Measurements from ENCODE around the gene HPS4. TPM values are rescaled to one million over a fixed set of nuclear protein-coding genes. Genes with fewer than 3 reads are reported as not detected.

Gene HPS4
- total RNA-seq, 1 donor from 2014 or later, result 11.7 TPM

DNA sequence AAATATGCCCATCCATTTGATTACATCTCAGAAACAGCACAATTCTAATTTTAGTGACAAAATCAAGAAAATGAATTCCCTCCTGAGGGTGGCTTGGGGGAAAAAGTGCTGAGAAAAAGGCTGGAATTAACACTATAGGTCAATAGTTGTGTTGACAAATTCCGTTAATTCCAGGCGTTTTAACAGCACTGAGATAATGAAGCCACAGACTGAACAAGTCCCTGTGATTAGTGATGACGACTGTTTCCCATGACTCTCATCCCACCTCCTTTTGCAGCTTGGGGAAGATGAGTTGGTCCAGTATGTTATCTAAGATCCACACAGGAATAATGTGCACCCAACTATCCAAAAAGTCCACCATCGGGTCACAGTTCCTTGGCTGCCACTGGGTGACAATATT lies 12.9 kb upstream of the HPS4 start:
- peaks cover 98% of the 10 kb centered on the region for H3K36me3 ChIP-seq
- TF ChIP-seq, protein P1, sequence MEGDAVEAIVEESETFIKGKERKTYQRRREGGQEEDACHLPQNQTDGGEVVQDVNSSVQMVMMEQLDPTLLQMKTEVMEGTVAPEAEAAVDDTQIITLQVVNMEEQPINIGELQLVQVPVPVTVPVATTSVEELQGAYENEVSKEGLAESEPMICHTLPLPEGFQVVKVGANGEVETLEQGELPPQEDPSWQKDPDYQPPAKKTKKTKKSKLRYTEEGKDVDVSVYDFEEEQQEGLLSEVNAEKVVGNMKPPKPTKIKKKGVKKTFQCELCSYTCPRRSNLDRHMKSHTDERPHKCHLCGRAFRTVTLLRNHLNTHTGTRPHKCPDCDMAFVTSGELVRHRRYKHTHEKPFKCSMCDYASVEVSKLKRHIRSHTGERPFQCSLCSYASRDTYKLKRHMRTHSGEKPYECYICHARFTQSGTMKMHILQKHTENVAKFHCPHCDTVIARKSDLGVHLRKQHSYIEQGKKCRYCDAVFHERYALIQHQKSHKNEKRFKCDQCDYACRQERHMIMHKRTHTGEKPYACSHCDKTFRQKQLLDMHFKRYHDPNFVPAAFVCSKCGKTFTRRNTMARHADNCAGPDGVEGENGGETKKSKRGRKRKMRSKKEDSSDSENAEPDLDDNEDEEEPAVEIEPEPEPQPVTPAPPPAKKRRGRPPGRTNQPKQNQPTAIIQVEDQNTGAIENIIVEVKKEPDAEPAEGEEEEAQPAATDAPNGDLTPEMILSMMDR (IDR thresholded peaks at IDR 0.05; ENCODE audit: borderline replicate concordance), result no peak
- no peak for DNase-seq
- no peaks in the 10 kb centered on the region for H3K9me3 ChIP-seq (replicated peaks)
- intact Hi-C loops (cut with micrococcal nuclease), result no loop called here
- no peak overlapping the region for H3K27ac ChIP-seq (replicated peaks)
- peaks cover 21% of the 10 kb centered on the region for H3K4me1 ChIP-seq
- H3K27me3 ChIP-seq (ENCODE audit: low read depth), result no peaks in the 10 kb centered on the region
- H3K4me3 ChIP-seq, result no peak overlapping the region

DNA sequence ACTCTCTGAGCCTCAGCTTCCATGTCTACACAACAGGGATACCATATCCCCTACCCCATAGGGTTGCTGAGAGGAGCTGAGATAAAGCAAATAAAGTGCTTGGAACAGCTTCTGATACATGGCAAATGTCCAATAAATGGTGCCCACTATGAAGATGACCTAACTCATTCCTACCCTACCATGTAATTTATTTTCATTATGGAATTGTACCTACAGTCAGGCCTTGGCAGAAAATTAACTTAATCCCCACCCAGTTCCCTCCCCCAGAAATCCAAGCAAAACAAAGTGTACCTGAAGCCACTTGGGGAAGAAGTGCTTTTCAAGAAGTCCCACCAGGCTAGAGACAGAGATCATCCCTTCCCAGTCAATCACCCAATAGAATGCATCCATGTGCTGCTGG lies 10.9 kb upstream of the HPS4 start:
- Histone ChIP-seq H3K27ac (replicated peaks) (no peak overlapping the region), H3K4me1 (peaks cover 21% of the 10 kb centered on the region), H3K4me3 (no peak overlapping the region), H3K27me3 (ENCODE audit: low read depth) (no peaks in the 10 kb centered on the region), H3K9me3 (replicated peaks) (no peaks in the 10 kb centered on the region), H3K36me3 (peaks cover 96% of the 10 kb centered on the region)
- TF ChIP-seq, protein P1 (IDR thresholded peaks at IDR 0.05; ENCODE audit: borderline replicate concordance), result no peak
- intact Hi-C loops (cut with micrococcal nuclease), result no loop called here
- DNase-seq, result no peak

DNA sequence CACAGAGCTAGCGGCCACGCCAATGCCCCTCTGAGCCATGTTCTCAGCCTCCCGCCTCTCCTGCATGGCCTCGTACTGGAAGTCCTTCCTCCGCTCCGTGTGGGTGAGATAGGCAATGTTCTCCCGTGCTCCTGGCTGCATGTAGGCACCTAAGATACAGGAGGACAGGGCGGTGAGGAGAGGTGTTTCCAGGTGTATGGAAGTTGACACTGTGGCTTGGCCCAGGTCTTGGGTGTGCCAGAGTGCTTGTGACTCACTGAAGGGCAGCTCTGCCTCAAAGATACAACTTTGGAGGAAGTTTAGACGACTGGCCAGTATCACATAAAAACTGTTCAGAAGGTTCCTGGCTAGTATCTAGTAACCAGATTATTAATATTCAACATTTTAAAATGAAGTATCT lies 8.6 kb upstream of the HPS4 start:
- Histone ChIP-seq H3K27ac (replicated peaks) (no peak overlapping the region), H3K36me3 (peaks cover 96% of the 10 kb centered on the region), H3K4me3 (no peak overlapping the region), H3K27me3 (ENCODE audit: low read depth) (no peaks in the 10 kb centered on the region), H3K4me1 (peaks cover 21% of the 10 kb centered on the region), H3K9me3 (replicated peaks) (no peaks in the 10 kb centered on the region)
- TF ChIP-seq, protein P1 (IDR thresholded peaks at IDR 0.05; ENCODE audit: borderline replicate concordance), result no peak
- intact Hi-C loops (cut with micrococcal nuclease), result no loop called here
- no peak for DNase-seq

DNA sequence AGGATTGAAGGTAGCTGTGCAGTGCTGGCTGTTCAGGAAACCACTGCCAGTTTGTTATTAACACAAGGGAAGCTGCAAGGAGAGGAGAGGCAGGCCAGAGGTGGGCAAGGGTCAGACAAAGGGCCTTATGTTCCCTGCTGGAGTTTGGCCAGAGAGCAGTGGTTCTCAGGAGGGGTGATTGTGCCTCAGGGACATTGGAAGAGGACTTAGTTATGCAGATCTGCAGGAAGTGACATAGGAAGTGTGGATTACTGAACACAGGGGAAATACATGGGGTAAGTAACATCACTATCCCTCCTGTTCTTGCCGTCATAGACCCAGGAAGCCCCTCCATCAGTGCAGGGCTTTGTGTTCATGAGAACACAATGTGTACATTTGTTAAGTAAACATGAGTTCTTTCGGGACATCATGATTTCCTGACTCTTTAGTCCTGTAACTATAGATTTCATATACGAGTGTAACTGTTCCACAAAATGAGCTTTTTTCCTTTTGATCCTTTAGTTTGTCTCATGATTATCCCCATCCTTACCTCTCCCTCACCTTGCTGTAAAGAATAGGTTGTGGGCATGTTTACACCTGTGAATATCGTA lies 6.0 kb upstream of the HPS4 start:
- Histone ChIP-seq H3K36me3 (peaks cover 72% of the 10 kb centered on the region), H3K27ac (replicated peaks) (no peak overlapping the region), H3K4me1 (peaks cover 34% of the 10 kb centered on the region), H3K4me3 (no peak overlapping the region), H3K27me3 (ENCODE audit: low read depth) (no peaks in the 10 kb centered on the region), H3K9me3 (replicated peaks) (no peaks in the 10 kb centered on the region)
- no peak for DNase-seq
- intact Hi-C loops (cut with micrococcal nuclease), result no loop called here
- TF ChIP-seq, protein P1 (IDR thresholded peaks at IDR 0.05; ENCODE audit: borderline replicate concordance), result no peak

DNA sequence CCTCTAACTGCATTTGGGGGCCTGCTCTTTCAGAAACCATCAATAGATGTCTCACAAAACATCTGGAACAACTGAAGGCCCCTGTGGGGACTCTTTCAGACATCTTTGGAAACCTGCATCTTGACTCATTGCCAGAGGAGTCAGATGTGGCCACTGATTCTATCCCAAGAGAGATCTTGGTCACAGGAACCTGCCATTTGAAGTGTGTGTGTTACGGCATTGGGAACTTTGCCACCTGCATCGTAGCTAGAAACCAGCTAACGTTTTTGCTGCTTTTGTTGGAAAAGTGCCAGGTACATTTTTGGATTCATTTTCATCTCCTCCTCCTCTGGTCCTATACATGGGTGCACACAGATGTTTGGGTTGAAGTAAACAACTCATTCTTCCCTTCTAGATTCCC lies 4.4 kb upstream of the HPS4 start:
- TF ChIP-seq, protein P1 (IDR thresholded peaks at IDR 0.05; ENCODE audit: borderline replicate concordance), result no peak
- Histone ChIP-seq H3K36me3 (peaks cover 56% of the 10 kb centered on the region), H3K4me3 (no peak overlapping the region), H3K9me3 (replicated peaks) (no peaks in the 10 kb centered on the region), H3K4me1 (peaks cover 33% of the 10 kb centered on the region), H3K27me3 (ENCODE audit: low read depth) (no peaks in the 10 kb centered on the region), H3K27ac (replicated peaks) (no peak overlapping the region)
- intact Hi-C loops (cut with micrococcal nuclease), result no loop called here
- no peak for DNase-seq

Data from left ventricle myocardium inferior (tissue), 1 donor.